Measurements from ENCODE around the gene UBL4A. TPM values are rescaled to one million over a fixed set of nuclear protein-coding genes. Genes with fewer than 3 reads are reported as not detected.

The UBL4A gene
- total RNA-seq, 1 experiment from 2014 or later, result 38.8 TPM

GRCh38 chrX:154481911-154482601 is 4.4 kb downstream of the UBL4A start:
- H3K36me3 ChIP-seq (ENCODE audit: control insufficient read depth, insufficient read depth, low read length), result 0 out of 2 replicates have a peak, but pooled peaks cover 1% of the 10 kb centered on the region
- Mint-ChIP-seq H3K27ac (ENCODE audit: unreplicated experiment) (no peak overlapping the region), H3K4me3 (ENCODE audit: unreplicated experiment) (no peak overlapping the region), H3K9me3 (ENCODE audit: unreplicated experiment) (no peaks in the 10 kb centered on the region), H3K4me1 (ENCODE audit: low read depth, unreplicated experiment) (no peaks in the 10 kb centered on the region), H3K27me3 (ENCODE audit: insufficient read depth, unreplicated experiment) (no peaks in the 10 kb centered on the region), H3K36me3 (ENCODE audit: insufficient read depth, unreplicated experiment) (peaks cover 25% of the 10 kb centered on the region)
- peaks cover 2% of the 10 kb centered on the region; the same call in 1 of the 2 replicates for H3K4me1 ChIP-seq
- intact Hi-C loops (cut with micrococcal nuclease; ENCODE audit: unreplicated experiment), result no loop called here
- DNase-seq, result no peak
- H3K4me3 ChIP-seq (ENCODE audit: low read depth, low read length), result no peak overlapping the region
- no peaks in the 10 kb centered on the region for H3K9me3 ChIP-seq
- TF ChIP-seq CTCF (IDR thresholded peaks at IDR 0.05; ENCODE audit: insufficient read depth in 1 of 2, low read depth in 1 of 2, low read length in 1 of 2, severe bottlenecking in 1 of 2, unreplicated experiment in 1 of 2), result no peak
- BruUV-seq (replicated peaks), result no TSS peak
- H3K27me3 ChIP-seq (replicated peaks; ENCODE audit: control insufficient read depth, insufficient read depth, low read length), result no peaks in the 10 kb centered on the region
- ChIA-PET CTCF (no interaction called here), POLR2A (interaction anchor here (0.8 kb wide), 1 partner anchor 8 kb away, joined by 3 read pairs; the partner anchor contains the start of gene SLC10A3)

- Mint-ChIP-seq H3K36me3 (ENCODE audit: insufficient read depth, unreplicated experiment) (peaks cover 29% of the 10 kb centered on the region), H3K4me1 (ENCODE audit: low read depth, unreplicated experiment) (no peaks in the 10 kb centered on the region), H3K27ac (ENCODE audit: unreplicated experiment) (no peak overlapping the region), H3K4me3 (ENCODE audit: unreplicated experiment) (no peak overlapping the region), H3K9me3 (ENCODE audit: unreplicated experiment) (no peaks in the 10 kb centered on the region), H3K27me3 (ENCODE audit: insufficient read depth, unreplicated experiment) (no peaks in the 10 kb centered on the region)
- no peaks in the 10 kb centered on the region for H3K27me3 ChIP-seq (replicated peaks; ENCODE audit: control insufficient read depth, insufficient read depth, low read length)
- no peak for DNase-seq
- no peak overlapping the region for H3K4me3 ChIP-seq (ENCODE audit: low read depth, low read length)
- intact Hi-C loops (cut with micrococcal nuclease; ENCODE audit: unreplicated experiment), result no loop called here
- 0 out of 2 replicates have a peak, but pooled peaks cover 1% of the 10 kb centered on the region for H3K36me3 ChIP-seq (ENCODE audit: control insufficient read depth, insufficient read depth, low read length)
- H3K4me1 ChIP-seq, result no peaks in the 10 kb centered on the region
- no peak for TF ChIP-seq CTCF (IDR thresholded peaks at IDR 0.05; ENCODE audit: insufficient read depth in 1 of 2, low read depth in 1 of 2, low read length in 1 of 2, severe bottlenecking in 1 of 2, unreplicated experiment in 1 of 2)
- POLR2A ChIA-PET, result interaction anchor here (0.8 kb wide), 1 partner anchor 9 kb away, joined by 3 read pairs; the partner anchor contains the start of gene SLC10A3
- no TSS peak for BruUV-seq (replicated peaks)
- CTCF ChIA-PET, result no interaction called here
- H3K9me3 ChIP-seq, result no peaks in the 10 kb centered on the region
Observed at GRCh38 chrX:154481195-154481594, 5.2 kb downstream of the UBL4A start.

- Histone ChIP-seq H3K4me3 (ENCODE audit: low read depth, low read length) (peak within 1 kb of the TSS; percentile 64), H3K4me1 (no peaks in the 10 kb centered on the region), H3K9me3 (no peaks in the 10 kb centered on the region), H3K36me3 (ENCODE audit: control insufficient read depth, insufficient read depth, low read length) (no peaks in the 10 kb centered on the region), H3K27me3 (replicated peaks; ENCODE audit: control insufficient read depth, insufficient read depth, low read length) (no peaks in the 10 kb centered on the region)
- H3K27me3 Mint-ChIP-seq (ENCODE audit: insufficient read depth, unreplicated experiment), result no peaks in the 10 kb centered on the region
- H3K4me1 Mint-ChIP-seq (ENCODE audit: low read depth, unreplicated experiment), result no peaks in the 10 kb centered on the region
- H3K36me3 Mint-ChIP-seq (ENCODE audit: insufficient read depth, unreplicated experiment), result peaks cover 39% of the 10 kb centered on the region
- no peaks in the 10 kb centered on the region for H3K9me3 Mint-ChIP-seq (ENCODE audit: unreplicated experiment)
- H3K4me3 Mint-ChIP-seq (ENCODE audit: unreplicated experiment), result peak within 1 kb of the TSS; percentile 76
- H3K27ac Mint-ChIP-seq (ENCODE audit: unreplicated experiment), result peak within 1 kb of the TSS; percentile 86
- TSS peak; percentile 48 for BruUV-seq (replicated peaks)
- ChIA-PET POLR2A (interaction anchor here (1.0 to 1.1 kb wide), 3 partner anchors 8 to 106 kb away, joined by 3 to 16 read pairs (median 4); partner anchors contain the start of gene SLC10A3), CTCF (interaction anchor here (0.6 to 1.0 kb wide), 2 partner anchors 12 to 109 kb away, joined by 3 to 4 read pairs; partner anchors contain the start of gene SLC10A3)
- no peak for TF ChIP-seq CTCF (IDR thresholded peaks at IDR 0.05; ENCODE audit: insufficient read depth in 1 of 2, low read depth in 1 of 2, low read length in 1 of 2, severe bottlenecking in 1 of 2, unreplicated experiment in 1 of 2)
- intact Hi-C loops (cut with micrococcal nuclease; ENCODE audit: unreplicated experiment), result loop anchor here (5.0 kb wide), 1 partner anchor 38 kb away; the partner anchor contains the start of gene FAM3A
- peak; percentile 91 to 96 for DNase-seq
Observed at GRCh38 chrX:154478728-154479622, 7.4 kb downstream of the UBL4A start, which contains the start of gene LAGE3. Gene LAGE3 (minus strand): TSS chrX:154479281. CDS start chrX:154478915, 366 bp downstream.
